Lower leg skin (tissue), 4 donors: ENCODE results near the gene EPB42. TPM values are rescaled to one million over a fixed set of nuclear protein-coding genes. Genes with fewer than 3 reads are reported as not detected.
A peak's percentile ranks its signal among the peaks of the same experiment; 100 is the strongest.

Experiments
- DNase-seq, 2 donors: peaks; one replicate each; pipeline ENCODE4 v3.0.0-alpha.2; 2019; ENCODE audit warnings: low spot score in 2 of 2
- H3K4me3 ChIP-seq: fragments of 200-600 bp; sonication (generic); 2 replicates; pipeline ENCODE4 v1.5.1; 2017; ENCODE audit warnings: mild to moderate bottlenecking, low read depth; ENCODE audit not compliant: poor library complexity, severe bottlenecking
- CTCF ChIP-seq, 3 donors: fragments of 450-650 bp; IDR thresholded peaks; one replicate each; pipeline ENCODE4 v1.5.1; 2016; ENCODE audit warnings: antibody characterized with exemption in 3 of 3, mild to moderate bottlenecking in 3 of 3, moderate library complexity in 2 of 3
- POLR2A ChIP-seq, 2 donors: fragments of 450-650 bp; IDR thresholded peaks; one replicate each; pipeline ENCODE4 v1.6.1; 2016 to 2017; ENCODE audit warnings: antibody characterized with exemption in 2 of 2, mild to moderate bottlenecking in 1 of 2, moderate library complexity in 1 of 2
- WGBS, 2 donors: methylation state at CpG; one replicate each; pipeline ENCODE4 v1.1.5; 2018; 5-methylcytosine and 5-hydroxymethylcytosine counted together
- intact Hi-C: fragments of 100-400 bp; cut with DNase I; formaldehyde crosslinking; loops from one replicate; pipeline ENCODE4 v1.15.0; 2023; ENCODE audit warnings: low total_unique reads
- total RNA-seq, 4 donors: library from RNA; depleted of rRNA; stranded (reverse); fragments of >200 nt; gene quantifications; one replicate each; pipeline ENCODE4 v1.1.0, GENCODE V29; 2016

The EPB42 gene
- total RNA-seq, 4 donors from 2014 or later, result 0.20 TPM; not detected in 3

DNA sequence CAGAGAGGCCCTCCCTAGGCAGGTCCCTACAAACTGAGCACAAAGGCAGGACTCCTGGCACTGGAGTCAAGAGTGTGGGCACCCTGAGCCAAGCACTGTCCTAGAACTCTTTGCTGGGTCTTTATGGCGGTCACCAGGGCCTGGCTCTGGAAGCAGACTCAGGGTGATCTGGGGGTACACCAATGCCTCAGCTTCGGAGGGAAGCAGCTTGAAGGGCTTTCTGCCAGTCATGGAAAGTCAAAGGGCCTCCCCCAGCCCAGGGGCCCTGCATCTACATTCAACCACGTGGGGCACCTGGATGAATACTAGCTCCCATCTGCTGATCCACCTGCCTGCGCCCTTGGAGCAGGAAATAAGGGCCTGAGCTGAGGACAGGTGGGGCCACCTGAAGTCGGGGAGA is 7.4 kb downstream of the EPB42 start:
- intact Hi-C loops, result no loop called here
- 85 to 91% methylated on average over 5 of the region's 5 CpGs for WGBS, 2 donors
- TF ChIP-seq POLR2A (IDR thresholded peaks at IDR 0.05) (no peak), CTCF (IDR thresholded peaks at IDR 0.05) (no peak)
- peak in 1 of 2 donors; percentile 76 for DNase-seq
- no peak overlapping the region for H3K4me3 ChIP-seq

DNA sequence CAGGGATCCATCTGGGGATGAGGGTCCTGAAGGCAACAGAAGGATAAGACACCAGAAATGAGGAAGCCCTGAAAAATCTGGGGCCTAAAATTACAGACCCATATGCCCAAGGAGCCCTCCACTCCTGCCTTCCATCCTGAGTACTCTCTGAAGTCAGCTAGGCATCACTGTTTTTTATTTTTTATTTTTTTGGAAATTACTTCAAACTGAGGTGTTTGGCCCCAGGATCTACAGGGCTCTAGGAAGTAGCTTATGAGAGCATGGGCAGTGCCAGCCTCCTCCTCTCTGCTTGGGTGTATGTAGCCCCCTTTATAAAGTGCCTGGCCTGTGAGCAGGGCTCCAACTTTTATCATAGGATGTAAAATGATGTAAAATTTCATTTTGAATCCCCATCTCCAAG is 7.9 kb downstream of the EPB42 start:
- no peak for TF ChIP-seq CTCF (IDR thresholded peaks at IDR 0.05)
- no peak for TF ChIP-seq POLR2A (IDR thresholded peaks at IDR 0.05)
- H3K4me3 ChIP-seq, result no peak overlapping the region
- intact Hi-C loops, result no loop called here
- peak in 1 of 2 donors; percentile 60 for DNase-seq

DNA sequence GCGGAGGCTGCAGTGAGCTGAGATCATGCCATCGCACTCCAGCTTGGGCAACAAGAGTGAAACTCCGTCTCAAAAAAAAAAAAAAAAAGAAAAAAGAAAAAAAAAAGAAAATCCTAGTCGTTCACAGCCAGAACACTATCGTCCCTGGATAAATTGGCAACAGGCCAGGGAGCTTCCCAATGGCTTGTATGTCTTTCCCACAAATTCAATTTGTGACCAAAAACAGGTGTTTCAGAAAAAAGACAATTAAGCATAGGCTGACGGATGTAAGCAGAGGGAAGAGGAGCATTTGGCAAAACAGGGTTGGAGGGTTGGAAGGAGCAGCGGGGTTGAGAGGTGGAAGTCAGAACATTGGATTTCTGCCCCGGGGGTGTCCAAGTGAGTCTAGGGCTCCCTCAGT is 8.5 kb downstream of the EPB42 start:
- peak in 1 of 2 donors; percentile 49 for DNase-seq
- TF ChIP-seq POLR2A (IDR thresholded peaks at IDR 0.05), result no peak
- TF ChIP-seq CTCF (IDR thresholded peaks at IDR 0.05), result no peak
- WGBS, 2 donors, result 69 to 78% methylated on average over 8 of the region's 8 CpGs
- H3K4me3 ChIP-seq, result no peak overlapping the region
- intact Hi-C loops, result no loop called here

- intact Hi-C loops, result no loop called here
- 83 to 89% methylated on average over 4 of the region's 4 CpGs for WGBS, 2 donors
- peak in 1 of 2 donors; percentile 75 for DNase-seq
- no peak overlapping the region for H3K4me3 ChIP-seq
- TF ChIP-seq CTCF (IDR thresholded peaks at IDR 0.05), result no peak
- no peak for TF ChIP-seq POLR2A (IDR thresholded peaks at IDR 0.05)
Observed at GRCh38 chr15:43211224-43211735, 9.5 kb downstream of the EPB42 start.

DNA sequence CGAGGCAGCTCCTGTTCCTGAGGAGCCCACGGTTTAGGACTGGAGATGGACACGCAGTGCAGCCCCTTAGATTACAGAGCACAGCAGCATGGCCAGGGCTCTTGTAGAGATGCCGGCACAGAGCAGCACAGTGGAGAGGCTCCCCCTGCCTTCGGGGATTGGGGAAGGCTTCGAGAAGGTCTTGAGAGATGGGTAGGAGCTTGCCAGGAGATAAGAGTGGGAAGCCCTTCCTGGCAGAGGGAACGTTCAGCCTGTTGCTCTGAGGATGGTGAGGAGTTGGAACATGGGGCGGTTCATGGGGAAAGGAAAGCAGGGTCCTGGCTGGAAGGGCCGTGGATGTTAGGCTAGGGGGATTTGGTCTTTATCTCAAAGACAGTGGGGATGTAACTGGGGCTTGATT is 10.0 kb downstream of the EPB42 start:
- TF ChIP-seq CTCF (IDR thresholded peaks at IDR 0.05) (no peak), POLR2A (IDR thresholded peaks at IDR 0.05) (no peak)
- H3K4me3 ChIP-seq, result no peak overlapping the region
- intact Hi-C loops, result no loop called here
- peak in 1 of 2 donors; percentile 74 for DNase-seq
- WGBS, 2 donors, result 81 to 82% methylated on average over 9 of the region's 9 CpGs

DNA sequence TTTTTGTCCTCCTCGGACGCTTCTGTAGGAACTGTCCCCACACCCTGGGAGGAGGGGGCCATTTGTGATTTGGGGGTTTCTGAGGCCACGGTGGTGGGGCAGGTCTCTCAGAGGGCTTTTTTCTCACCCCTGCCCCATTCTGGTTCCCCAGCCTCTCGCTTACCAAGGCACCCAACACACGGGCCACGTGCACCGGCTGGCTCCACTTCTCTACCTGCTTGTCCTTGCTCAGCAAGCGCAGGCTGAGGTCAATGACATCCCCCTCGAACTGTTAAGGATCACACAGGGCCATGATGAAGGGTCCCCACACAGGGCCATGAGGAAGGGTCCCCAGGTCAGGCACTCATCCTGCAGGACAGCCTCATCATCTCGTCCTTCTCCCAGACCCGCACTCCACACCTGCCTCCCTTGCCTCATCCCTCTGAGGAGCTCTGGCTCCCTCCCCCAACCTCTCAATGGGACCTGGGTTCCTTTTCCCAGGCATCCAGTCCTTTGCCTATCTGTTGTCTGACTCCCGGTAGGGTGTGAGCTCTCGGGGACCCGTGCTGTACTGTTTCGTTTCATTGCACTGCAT is 10.6 kb downstream of the EPB42 start:
- DNase-seq, result peak in 1 of 2 donors; percentile 61
- 87 to 89% methylated on average over 15 of the region's 15 CpGs for WGBS, 2 donors
- no peak for TF ChIP-seq POLR2A (IDR thresholded peaks at IDR 0.05)
- no peak for TF ChIP-seq CTCF (IDR thresholded peaks at IDR 0.05)
- H3K4me3 ChIP-seq, result no peak overlapping the region
- intact Hi-C loops, result no loop called here
